GM12872 (cell line): ENCODE data around the gene SLC19A1.

Source experiments
- CTCF ChIP-seq: IDR thresholded peaks from 3 replicates; pipeline ENCODE4 v1.5.1; 2011; ENCODE audit warnings: low read depth, mild to moderate bottlenecking, low read length, moderate library complexity; ENCODE audit not compliant: insufficient read depth

Gene SLC19A1

GRCh38 chr21:45539796-45540600 lies 2.2 kb downstream of the SLC19A1 start:
- no peak for TF ChIP-seq CTCF

- TF ChIP-seq CTCF: no peak
Measured at GRCh38 chr21:45539046-45539795, 3.0 kb downstream of the SLC19A1 start.

- TF ChIP-seq CTCF: no peak
Measured at GRCh38 chr21:45538381-45539045, 3.7 kb downstream of the SLC19A1 start.

GRCh38 chr21:45537746-45538291 lies 4.4 kb downstream of the SLC19A1 start:
- no peak for TF ChIP-seq CTCF

GRCh38 chr21:45537111-45537745 lies 5.0 kb downstream of the SLC19A1 start:
- TF ChIP-seq CTCF: no peak

GRCh38 chr21:45536301-45537081 lies 5.7 kb downstream of the SLC19A1 start:
- TF ChIP-seq CTCF: no peak
